ENCODE measurements around the gene C22orf31.
A peak's percentile ranks its signal among the peaks of the same experiment; 100 is the strongest.
"Not testable (repeated sequence)": the region's sequence is repeated elsewhere in the genome, so short reads cannot be mapped to it uniquely, and the experiment has no call there.

The C22orf31 gene

DNA sequence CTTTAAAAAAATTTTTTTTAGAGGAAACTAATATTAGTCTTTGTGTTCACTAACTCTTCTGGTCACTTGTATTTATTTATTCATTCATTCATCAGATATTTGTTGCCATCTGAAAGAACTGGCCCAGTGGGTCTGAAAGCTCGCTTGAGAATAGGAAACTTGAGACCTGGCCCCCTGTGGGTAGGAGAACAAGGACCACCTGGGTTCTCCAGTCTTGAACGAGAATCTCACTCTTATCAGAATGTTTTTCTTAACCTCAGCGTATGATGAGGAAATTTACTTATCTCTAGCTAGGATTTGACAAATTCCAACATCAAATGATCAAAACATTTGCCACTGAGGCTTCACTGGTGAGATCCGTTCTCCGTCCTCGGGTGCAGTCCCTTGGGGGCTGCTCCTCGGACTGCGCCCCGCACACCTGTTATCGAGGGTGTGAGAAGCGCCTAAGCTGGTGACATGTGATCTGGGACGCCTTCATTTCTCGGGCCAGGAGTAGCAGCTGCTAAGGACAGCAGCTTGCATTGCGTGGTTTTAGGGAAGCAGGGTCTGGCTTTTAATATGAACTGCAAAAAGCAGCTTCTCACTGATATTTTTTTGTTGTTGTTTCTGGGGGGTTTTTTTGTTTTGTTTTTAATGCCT, 6.3 kb downstream of the C22orf31 start:
- no peak for DNase-seq

GRCh38 chr22:29054251-29054767, 7.3 kb downstream of the C22orf31 start:
- DNase-seq, result no peak

DNA sequence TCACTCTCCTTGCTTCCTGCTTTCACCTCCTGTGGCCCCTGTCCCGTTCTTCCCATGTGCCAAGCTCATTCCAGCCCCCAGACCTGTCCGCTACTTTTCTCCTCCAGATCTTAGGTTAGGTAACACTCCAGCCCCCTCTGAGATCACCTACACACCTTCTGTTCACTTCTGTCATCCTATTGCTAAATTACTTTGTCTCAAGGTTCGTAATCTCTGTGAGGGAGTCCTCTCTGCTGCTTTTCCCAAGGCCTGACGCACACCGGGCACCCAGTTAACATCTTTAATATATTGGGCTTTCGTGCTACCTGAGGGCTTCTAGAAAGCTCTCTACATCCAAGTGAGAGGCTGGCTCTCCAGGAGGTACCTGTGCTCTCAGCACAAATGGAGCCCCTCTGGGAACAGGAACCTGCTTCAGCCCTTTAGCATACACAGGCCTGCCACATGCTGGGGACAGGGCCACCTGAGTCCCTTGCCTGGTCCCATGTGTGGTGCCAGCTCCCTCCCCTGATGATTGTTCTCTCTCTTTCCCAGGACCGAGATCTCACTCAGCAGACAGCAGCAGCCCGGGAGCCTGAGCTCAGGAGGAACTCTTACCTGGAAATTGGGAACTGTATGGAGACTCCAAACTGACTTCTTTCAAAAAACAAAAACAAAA, 8.5 kb downstream of the C22orf31 start:
- no peak for DNase-seq

GRCh38 chr22:29050457-29050856, 11.2 kb downstream of the C22orf31 start:
- no peak for DNase-seq

DNA sequence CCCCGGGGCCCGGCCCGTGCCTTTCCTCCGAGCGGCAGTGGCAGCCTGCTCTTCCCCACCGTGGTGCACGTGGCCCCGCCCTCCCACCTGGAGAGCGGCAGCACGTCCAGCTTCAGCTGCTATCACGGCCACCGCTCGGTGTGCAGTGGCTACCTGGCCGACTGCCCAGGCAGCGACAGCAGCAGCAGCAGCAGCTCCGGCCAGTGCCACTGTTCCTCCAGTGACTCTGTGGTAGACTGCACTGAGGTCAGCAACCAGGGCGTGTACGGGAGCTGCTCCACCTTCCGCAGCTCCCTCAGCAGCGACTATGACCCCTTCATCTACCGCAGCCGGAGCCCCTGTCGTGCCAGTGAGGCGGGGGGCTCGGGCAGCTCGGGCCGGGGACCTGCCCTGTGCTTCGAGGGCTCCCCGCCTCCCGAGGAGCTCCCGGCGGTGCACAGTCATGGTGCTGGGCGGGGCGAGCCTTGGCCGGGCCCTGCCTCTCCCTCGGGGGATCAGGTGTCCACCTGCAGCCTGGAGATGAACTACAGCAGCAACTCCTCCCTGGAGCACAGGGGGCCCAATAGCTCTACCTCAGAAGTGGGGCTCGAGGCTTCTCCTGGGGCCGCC, 11.9 kb downstream of the C22orf31 start:
- DNase-seq, result no peak

- no peak for DNase-seq
Observed at GRCh38 chr22:29048822-29049654, 12.6 kb downstream of the C22orf31 start.

DNA sequence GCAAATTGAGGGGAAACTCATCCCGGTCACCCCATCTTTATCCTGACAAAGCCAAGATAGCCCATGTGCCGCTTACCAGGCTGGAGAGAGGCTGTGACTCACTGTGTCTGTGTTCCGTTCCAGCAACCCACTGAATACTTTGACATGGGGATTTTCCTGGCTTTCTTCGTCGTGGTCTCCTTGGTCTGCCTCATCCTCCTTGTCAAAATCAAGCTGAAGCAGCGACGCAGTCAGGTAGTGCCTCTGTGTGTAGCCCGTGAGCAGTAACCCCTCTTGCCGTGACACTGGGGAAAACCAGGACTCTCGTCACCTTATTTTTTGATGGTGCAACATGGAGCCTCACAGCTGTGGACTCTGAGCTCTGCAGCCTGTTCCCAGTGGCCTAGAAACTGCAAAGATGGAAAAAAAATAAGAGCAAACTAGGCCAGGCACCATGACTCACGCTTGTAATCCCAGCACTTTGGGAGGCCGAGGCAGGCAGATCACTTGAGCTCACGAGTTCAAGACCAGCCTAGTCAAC, 16.9 kb downstream of the C22orf31 start:
- no peak for DNase-seq

- no peak for DNase-seq
Observed at GRCh38 chr22:29043906-29044575, 17.6 kb downstream of the C22orf31 start.

DNA sequence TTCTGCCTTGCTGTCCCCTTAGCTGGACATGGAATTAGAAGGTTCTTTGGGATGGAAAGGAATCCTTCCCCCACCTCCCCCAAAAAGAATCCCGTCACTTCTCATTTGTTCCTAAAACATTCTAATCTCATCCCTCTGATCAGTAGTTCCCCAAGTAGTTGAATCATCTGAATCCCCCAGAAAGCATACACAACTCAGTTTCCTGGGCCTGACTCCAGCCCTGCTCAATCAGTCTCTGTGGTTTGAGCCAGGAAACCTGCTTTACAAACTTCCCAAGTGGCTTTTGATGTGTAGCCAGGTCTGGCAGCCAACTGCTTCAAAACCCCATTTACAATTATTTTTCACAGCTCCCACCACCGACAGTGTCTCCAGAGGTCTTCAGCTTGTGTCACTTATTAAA, 20.2 kb downstream of the C22orf31 start:
- DNase-seq, result peak in 26 of 56 donors; percentile 7 to 68 (median 26)

- DNase-seq, result peak in 42 of 56 donors; percentile 8 to 83 (median 42)
Observed at GRCh38 chr22:29040385-29041275, 21.0 kb downstream of the C22orf31 start.

DNA sequence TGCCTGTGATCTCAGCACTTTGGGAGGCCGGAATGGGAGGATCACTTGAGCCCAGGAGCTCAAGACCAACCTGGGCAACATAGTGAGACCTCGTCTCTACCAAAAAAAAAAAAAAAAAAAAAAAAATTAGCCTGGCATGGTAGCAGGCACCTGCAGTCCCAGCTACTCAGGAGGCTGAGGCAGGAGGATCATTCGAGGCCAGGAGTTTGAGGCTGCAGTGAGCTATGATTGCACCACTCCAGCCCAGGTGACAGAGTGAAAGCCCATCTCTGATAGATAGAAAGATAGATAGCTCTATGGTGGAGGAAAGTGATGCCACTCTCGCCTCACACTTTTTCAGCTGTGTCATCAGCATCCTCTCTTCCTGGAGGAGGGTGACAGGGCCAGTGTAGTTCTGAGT, 21.9 kb downstream of the C22orf31 start:
- DNase-seq, result not testable (repeated sequence)

DNA sequence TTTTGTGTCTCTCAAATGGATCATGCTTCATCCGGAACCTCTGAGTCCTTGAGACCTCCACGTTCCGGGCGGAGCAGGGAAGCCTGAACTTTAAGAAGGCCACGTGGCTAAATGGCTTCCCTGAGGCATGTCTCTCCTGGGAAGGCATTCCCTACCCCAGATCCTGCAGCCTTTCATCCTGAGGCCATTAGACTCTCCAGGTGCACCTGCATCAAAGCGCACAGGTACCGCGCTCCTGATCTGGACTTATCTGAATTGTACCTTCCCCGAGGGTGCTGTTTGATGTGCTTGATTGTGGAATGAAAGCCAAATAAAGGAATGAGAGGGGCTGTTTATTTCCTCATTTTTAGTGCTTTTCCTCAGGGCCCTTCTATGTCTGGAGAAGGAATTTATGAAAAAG, 22.5 kb downstream of the C22orf31 start:
- no peak for DNase-seq

DNA sequence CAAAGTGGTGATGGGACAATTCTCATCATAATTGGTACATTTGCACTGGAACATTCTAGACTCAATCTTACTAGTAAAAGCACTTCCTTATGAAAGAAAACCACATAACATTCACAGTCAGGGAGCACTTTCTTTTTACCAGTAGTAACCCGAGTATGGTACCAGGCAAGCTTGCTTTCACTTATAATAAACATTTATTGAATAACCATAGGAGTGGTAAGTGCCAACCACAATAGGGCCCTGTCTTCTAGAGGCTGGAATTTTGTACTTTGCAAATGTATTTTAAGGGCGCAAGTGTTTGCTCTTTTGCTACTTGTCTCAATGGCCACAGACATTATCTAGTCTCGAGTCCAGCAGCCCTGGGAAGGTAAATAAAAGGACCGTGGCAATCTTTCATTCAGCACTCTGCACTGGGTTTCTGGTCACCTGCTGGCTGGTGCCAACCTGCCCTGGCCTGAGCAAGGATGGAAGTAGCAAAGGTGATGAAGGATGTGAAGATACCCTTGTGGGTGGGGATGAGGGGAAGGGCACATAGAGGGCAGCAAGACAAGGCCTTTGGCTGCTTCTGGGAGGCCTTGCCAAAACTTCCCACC, 24.2 kb downstream of the C22orf31 start:
- no peak for DNase-seq

DNA sequence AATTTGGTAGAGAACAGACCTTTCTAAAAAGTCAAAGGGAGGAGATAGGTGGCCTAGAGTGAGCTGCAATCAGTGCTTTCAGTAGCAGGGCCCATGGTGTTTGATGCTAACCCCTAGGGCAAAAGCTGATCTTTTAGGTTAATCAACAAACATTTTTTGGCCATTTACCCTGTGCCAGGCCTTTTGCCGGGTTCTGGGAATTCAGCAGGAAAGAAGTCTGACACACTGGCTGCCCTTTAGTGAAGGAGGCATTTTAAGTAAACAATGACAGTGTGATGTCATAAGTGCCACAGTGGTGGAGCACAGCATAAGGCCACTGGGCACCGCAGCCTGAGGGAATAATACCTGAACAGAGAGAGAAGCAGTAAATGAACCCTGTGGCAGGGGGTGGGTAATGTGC, 29.0 kb downstream of the C22orf31 start:
- DNase-seq, result peak in 2 of 56 donors; percentile 15 to 16

DNA sequence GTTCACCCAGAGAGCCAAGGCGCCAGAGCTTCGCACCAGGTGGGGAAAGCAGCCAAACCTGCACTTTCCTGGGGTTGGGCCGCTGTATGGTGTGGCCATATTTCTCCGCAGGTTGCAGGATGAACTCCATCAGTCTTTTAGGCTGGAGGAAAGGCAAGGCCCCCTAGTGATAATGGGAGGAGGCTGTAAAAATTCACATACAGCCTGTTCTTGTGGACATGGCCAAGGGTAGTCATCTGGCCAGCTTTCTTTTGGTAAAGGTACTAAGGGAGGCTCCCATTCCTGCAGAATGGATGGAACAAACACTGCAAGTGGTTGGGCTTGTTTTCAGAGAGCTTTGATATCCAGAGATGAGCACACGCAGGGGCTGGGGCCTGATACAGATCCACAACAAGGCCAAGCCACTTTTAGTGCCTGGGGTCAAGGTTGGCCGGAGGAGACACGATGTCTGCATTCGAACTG, 29.6 kb downstream of the C22orf31 start:
- no peak for DNase-seq

GRCh38 chr22:29031227-29032011, 30.2 kb downstream of the C22orf31 start:
- DNase-seq, result peak in 8 of 56 donors; percentile 7 to 48 (median 23)

GRCh38 chr22:29030618-29031226, 30.9 kb downstream of the C22orf31 start:
- peak in 37 of 56 donors; percentile 6 to 75 (median 34) for DNase-seq

All from nucleus accumbens (tissue), 56 donors.